Stimulated activated naive CD8-positive, alpha-beta T cell treated with anti-CD3 and anti-CD28 coated beads, Interleukin-15, Interleukin-2, amounts not matched to agents 100 U/mL and 50 U/mL, for 24 hours (primary cell): ENCODE measurements around the gene TUBG1.
"Not testable (repeated sequence)": the region's sequence is repeated elsewhere in the genome, so short reads cannot be mapped to it uniquely, and the experiment has no call there.

Source experiments
- ATAC-seq: fragments of 150-1000 bp; cut with Tn5 transposase; one replicate; pipeline ENCODE4 v1.10.0; 2021
- DNase-seq: peaks from one replicate; pipeline ENCODE4 v3.0.0; 2021

The TUBG1 gene

DNA sequence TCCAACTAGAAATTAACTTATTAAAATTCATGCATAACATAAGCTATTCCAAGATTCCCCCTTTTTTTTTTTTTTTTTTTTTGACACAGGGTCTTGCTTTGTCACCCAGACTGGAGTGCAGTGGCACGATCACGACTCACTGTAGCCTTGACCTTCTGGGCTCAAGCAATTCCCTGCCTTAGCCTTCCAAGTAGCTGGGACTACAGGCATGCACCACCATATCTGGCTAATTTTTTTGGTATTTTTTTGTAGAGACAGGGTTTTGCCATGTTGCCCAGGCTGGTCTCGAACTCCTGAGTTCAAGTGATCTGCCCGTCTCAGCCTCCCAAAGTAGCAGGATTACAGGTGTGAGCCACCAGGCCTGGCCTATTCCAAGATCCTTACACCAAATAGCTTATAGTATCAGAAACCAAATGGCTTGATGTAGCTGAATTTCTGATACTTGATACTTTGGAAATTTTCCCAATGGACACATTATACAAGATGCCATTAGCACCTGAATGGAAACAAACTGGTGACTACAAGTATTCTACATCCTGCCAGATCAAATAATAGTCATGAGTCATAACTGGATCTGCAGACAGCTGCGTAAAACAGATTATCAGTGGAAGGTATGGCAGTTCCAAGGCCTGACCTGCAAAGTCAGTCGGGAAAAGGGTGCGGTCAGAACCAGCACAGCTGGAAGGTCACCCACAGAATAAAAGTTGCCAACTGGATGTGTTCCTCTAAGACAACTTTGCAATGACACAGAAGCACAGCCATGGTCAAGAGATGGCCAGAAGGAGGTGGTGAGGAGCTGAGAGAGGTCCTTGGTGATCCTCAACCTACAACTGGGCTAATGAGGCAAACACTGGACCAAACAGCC, 14.5 kb downstream of the TUBG1 start:
- no peak for DNase-seq
- no peak for ATAC-seq

DNA sequence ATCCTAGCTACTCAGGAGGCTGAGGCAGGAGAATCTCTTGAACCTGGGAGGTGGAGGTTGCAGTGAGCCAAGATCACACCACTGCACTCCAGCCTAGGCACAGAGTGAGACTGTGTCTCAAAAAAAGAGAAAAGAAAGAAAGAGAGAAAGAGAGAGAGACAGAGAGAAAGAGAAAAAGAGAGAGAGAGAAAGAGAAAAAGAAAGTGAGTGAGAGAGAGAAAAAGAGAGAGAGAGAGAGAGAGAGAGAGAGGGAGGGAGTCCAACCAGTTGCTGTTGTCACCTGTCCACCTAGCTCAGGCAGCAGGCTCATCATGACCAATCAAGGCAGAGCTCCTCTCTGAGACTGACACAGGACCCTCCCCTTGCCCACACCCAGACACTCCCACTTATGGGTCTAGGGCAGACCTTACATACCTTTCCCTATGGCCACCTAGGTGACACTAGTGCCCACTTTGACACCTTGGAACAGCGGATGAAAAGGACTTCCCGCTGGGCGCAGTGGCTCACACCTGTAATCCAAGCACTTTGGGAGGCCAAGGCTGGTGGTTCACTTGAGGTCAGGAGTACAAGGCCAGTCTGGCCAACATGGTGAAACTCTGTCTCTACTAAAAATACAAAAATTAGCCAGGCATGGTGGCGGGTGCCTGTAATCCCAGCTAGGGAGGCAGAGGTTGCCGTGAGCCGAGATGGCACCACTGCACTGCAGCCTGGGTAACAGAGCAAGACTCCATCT, 17.7 kb downstream of the TUBG1 start:
- not testable (repeated sequence) for DNase-seq, ATAC-seq

DNA sequence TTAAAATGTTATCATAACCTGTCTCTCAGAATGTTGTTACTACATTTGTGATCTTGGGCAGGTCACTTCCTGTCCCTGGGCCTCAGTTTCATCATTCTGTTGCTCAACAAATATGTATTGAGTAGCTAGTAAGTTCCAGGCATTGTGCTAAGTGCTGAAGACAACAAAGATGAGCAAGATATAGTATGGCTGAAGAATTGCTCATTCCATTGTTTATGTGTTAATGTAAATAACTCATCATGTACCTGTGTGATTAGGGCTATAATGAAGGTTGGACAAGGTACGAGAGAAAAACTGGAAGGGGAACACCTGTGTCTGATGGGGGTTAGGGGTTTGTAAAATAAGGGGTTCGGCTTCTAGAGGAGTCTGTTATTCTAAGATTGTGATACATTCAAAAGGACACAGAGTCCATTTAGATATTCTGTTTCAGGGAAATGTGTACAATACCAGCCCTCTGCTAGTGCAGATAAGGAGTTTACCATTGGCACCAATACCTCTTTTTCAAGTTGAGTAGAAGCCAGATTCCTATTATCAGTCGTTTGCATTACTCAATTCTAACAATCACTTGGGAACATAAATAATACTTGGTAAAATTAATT, 20.0 kb downstream of the TUBG1 start:
- ATAC-seq = no peak
- no peak for DNase-seq

DNA sequence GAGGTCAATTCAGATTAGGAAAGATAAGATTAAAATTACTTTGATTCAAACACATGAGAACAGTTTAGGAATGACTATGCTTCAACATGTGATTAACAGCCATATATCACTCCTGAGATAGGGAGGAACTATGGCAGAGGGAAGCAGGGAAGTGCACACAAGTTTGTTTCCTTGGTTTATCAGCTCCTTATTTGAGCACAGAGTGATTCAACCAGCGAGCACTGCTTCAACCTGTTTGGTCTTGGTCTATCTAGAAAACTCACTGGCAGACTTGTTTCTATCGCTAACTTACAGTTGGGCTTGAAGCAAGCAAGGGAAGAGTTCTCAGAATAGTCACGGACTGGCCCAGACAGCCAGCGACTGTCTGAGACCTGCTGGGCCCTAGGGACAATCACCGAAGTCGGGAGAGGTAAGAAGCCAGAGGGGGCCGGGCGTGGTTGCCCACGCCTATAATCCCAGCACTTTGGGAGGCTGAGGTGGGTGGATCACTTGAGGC, 23.5 kb downstream of the TUBG1 start:
- ATAC-seq (no peak), DNase-seq (no peak)

DNA sequence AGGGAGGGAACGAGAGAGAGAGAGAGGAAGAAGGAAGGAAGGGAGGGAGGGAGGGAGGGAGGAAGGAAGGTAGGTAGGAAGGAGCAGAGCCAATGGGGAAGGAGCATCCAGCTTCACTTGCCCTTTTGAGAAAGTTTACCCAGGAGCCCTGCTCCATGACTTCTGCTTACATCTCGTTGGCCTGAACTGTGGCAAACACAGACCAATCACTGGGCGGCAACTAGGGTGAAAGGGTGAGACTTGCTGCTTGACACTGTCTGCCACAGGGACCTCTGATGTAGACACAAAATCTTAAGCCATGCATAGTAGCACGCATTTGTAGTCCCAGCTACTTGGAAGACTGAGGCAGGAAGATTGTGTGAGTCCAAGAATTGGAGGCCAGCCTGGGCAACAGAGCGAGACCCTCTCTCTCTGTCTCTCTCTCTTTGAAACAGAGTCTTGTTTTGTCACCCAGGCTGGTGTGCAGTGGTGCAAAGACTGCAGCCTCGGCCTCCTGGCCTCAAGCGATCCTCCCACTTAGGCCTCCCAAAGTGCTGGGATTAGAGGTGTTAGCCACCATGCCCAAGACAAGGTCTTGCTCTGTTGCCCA, 30.1 kb downstream of the TUBG1 start:
- DNase-seq = no peak
- ATAC-seq = no peak

DNA sequence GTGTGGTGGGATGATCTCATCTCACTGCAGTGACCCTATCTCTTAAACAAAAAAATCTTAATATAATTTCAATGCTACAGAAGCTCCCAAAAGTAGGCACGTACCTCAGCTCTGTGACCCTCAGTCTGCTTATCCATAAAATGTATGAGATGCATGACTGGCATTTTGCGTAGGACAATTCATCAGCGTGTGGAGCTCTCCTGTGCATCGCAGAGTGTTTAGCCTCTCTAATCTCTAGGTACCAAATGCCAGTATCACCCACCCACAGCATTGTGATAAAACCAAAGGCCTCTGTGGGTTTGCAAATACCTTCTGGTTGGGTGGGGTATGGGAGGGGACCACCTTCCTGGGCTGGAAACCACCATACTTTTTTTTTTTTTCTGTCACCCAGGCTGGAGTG, 30.6 kb downstream of the TUBG1 start:
- ATAC-seq (no peak), DNase-seq (no peak)

DNA sequence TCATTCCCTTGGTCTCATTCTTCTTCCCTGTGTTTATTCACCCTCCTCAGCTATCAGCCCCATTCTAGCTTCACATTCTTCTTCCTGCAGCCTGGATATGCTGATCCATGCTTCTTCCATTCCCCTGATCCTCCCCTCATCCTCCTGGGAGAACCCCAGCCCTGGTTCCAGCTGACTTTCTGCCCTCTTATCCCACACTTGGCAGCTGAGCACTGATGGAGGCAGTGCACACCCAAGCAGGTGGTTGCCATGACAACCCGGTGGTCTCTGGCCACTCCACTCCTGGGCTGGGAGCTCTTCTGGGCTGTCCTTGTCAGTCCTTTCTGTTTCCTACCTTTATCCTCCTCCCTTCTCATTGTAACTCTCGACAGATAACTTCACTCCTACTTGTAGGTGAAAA, 32.9 kb downstream of the TUBG1 start:
- no peak for ATAC-seq
- no peak for DNase-seq

DNA sequence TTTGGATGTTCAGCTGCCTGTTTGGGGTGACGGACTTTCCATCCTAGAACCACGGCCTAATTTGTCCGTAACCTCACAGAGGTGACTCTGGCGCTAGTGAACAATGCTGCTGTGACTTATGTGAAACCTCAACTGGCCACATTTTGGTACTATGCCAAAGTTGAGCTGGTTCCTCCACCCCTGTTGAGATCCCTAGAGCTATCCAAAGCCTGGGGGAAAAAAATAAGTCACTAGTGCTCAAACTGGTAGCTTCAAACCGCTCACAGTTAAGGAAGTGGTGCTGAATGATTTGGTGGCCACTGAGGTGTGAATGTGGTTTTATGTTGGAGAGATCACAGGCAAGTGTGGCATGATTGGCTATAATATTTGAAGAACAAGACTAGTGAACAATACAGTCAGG, 38.3 kb downstream of the TUBG1 start:
- no peak for DNase-seq
- ATAC-seq = peak; percentile 57

DNA sequence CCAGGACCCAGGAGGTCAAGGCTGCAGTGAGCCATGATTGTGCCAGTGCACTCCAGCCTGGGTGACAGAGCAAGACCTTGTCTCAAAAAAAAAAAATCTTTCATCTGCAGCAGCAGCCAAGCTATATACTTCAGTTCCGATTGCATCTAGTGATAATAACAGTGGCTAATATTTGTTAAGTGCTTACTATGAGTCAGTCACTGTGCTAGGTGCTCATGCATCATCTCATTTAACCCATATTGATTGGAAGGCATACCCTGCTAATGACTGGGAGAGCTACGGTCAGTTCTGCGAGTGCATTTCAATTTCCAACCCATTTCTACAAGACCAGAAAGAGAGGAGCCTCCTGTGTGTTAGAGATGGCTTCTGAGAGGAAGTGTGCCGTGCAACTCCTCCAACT, 41.9 kb downstream of the TUBG1 start:
- DNase-seq (no peak), ATAC-seq (no peak)

DNA sequence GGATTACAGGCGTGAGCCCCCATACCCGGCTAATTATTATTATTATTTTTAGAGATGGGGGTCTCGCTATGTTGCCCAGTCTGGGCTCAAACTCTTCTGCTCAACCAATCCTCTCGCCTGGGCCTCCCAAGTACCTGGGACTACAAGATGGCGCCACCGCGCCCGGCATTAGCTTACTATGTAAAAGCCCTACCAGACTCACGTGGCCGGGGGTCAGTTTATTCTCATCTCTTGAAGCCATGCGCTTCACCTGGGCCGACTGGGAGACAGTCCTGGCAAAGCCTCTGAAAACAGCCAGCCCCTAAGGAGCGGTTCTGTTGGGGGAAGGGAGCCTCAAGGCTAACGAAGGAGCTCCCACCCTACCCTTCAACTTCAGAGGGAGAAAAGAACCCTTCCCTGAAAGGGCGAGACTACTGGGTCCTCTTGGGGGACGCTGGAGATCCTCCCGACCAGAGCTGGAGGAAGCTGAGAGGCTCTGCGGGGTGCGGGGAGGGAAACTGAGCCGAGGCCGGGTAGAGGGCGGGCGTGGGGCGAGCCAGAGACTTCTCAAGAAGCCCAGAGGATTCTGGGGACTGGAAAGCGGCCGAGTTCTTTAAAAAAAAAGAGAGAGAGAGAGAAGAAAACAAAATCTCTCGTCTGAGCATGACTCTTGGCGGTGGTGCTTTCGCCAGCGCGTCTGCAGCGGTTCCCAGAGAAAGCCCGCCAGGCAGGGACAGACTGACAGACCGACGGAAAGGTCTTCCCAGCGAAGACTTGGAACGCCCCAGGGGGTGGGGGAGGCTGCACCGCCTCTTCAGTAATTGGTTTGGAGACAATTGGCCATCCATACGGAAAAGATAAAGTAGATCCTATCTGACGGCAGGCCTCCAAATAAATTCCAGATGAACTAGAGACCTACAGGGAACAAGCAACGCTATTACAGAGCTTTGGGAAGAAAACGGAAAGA, 44.0 kb downstream of the TUBG1 start:
- no peak for DNase-seq
- ATAC-seq = no peak

DNA sequence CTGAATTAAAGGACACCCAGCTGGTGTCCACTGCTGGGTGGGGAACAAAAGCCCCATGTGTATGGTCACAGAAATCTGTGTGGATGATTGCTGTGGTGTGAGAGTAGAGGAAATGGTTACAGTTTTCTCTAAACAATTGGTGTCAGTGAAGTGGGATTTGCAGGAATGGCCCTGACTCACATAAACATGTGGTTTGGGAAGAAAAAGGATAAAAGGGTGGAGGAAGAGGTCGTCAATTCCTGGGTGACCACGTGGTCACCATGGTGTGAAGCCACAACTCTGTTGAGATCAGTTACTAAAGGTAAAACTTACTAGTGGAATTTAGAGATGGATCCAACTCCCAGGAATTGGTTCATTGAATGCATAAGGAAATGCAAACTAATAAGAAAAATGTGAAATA, 46.0 kb downstream of the TUBG1 start:
- ATAC-seq = no peak
- no peak for DNase-seq

DNA sequence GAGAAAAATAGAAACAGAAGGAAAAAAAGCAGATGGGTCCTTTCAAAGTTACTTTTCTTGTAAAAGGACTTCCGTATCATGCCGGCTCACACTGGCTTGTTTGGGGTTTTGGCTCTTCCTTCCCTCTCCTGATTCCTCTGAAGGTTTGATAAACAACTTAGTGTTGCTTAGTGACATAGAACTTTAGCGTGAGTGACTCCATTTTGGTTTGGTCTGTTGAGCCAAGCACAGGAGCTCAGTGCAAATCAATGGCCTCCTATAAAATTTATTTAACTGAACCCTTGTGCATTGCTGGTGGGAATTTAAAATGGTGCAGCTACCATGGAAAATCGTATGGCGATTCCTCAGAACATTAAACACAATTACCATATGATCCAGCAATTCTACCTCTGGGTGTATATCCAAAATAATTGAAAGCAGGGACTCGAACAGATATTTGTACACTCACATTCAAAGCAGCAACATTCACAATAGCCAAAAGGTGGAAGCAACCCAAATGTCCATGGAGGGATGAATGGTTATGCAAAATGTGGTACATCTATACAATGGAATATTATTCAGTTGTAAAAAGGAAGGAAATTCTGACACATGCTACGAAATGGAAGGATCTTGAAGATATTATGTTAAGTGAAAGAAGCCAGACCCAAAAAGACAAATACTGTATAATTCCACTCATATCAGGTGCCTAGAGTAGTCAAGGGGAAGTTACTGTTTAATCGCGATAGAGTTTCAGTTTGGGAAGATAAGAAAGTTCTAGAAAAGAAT, 48.5 kb downstream of the TUBG1 start:
- DNase-seq (no peak), ATAC-seq (no peak)

DNA sequence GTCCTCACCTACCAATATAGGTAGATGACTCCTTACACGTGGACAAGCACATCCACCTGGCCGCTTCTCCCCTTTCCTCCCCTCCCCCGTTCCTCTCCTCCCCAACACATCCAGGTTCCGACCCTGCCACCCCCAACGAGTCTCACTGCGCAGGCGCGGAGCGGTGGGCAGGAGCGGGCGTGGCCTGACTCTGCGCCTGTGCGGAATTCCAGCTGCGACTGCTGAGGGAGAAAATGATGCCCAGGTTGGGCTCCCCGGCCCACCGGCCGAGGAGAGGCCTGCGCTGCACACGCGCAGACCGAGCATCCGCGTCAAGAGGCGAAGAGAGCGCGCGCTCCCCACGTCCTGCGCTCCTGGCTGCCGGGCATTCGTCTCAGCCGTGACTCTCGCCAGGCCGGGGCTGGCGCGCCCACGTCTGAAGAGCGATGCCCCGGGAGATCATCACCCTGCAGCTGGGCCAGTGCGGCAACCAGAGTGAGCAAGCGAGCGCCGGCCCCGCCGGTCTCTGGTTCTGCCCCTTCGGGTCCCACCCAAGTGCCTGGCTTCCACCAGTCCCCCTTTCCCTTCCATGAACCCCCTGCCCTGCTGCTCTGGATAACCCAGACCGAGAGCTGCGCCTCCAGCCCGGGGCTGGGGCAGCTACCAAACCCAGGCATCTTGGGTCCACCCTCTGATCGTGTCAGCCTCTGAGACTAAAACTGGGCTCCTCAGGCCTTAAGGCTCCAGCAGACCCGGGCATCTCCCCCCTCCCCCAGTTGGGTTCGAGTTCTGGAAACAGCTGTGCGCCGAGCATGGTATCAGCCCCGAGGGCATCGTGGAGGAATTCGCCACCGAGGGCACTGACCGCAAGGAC, 49.8 kb downstream of the TUBG1 start, which contains the start of gene TUBG2:
TUBG2 (plus strand) TSS at position 206 of the 853 bp plus-strand sequence; CDS start at position 426, 220 bp downstream.
- DNase-seq (peak; percentile 87), ATAC-seq (peak; percentile 75)

DNA sequence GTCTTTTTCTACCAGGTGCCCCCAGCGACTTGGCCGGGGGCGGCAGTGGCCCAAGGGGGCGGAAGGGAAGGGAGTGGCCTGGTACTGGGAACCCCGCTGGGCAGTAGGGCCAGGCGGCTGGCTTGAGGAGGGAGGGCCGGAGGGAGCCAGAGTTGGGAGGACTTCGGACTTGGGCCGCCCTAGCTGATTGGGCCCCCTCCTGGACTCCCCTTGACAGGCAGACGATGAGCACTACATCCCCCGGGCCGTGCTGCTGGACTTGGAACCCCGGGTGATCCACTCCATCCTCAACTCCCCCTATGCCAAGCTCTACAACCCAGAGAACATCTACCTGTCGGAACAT, 50.4 kb downstream of the TUBG1 start:
- not testable (repeated sequence) for ATAC-seq

DNA sequence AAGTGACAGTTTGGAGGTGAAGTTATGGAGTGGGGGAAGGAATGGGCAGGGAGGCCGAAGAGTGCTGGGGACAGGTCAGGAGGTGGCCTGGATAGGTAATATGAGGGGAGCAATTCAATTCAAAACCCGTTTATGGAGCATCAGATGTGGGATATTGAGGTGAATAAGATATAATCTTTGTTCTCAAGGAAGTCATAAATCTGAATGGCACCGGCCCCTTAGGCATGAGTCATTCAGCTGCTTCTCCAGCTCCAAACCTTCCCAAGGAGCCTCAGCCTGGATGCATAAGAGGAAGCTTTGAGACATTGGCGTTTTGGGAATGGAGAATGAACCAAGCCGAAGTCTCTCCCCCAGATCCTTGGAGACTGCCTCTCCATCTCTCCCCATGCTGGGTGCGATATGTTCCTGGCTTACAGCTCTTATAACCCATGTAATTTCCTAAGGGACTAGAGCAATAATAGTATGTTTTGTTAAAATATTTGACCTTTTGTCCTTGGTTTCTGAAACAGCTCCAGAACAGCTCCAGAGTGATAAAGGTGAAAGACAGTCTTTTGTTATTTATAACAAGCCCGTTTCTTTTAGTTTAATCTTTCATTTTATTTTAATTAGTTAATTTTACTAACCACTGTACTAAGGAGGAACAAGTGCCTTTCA, 51.3 kb downstream of the TUBG1 start:
- ATAC-seq (no peak), DNase-seq (no peak)

More for the DNA sequence above, 50.4 kb downstream of the TUBG1 start:
- not testable (repeated sequence) for DNase-seq
